Uterus (tissue), 2 donors: ENCODE data around the gene GJD2.

Source experiments
- POLR2A ChIP-seq, 2 donors: fragments of 450-650 bp; IDR thresholded peaks; one replicate each; pipeline ENCODE4 v1.6.1; 2016; ENCODE audit warnings: antibody characterized with exemption in 2 of 2, mild to moderate bottlenecking in 1 of 2, moderate library complexity in 1 of 2
- TF ChIP-seq, protein P1 (sequence below), 4 experiments: fragments of 200-600 bp in 2 of 4; fragments of 450-650 bp in 2 of 4; sonication (generic) in 2 of 4; IDR thresholded peaks; one replicate each; pipeline ENCODE4 v1.5.1; 2016 to 2019; ENCODE audit warnings: antibody characterized with exemption in 4 of 4, mild to moderate bottlenecking in 2 of 4, moderate library complexity in 1 of 4

DNA sequence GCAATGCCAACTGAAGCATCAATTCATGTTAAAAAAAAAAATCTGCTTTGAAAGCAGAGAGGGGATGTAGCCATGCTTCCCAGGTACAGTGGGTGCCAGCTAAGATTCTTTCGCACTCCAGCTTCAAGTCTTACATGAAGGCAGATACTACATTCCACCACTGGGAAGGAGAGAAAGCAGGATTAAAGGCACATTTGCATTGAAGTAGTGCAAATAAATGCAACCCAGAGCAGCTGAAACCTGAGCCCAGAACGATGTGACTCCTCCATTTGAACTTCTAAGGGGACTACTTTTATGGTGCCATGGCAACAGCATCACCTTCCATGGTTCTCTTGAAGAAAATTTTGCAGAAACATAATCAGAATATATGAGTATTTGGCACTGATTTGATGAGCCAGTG lies 19.1 kb upstream of the GJD2 start:
- TF ChIP-seq POLR2A (IDR thresholded peaks at IDR 0.05): no peak
- TF ChIP-seq, protein P1, sequence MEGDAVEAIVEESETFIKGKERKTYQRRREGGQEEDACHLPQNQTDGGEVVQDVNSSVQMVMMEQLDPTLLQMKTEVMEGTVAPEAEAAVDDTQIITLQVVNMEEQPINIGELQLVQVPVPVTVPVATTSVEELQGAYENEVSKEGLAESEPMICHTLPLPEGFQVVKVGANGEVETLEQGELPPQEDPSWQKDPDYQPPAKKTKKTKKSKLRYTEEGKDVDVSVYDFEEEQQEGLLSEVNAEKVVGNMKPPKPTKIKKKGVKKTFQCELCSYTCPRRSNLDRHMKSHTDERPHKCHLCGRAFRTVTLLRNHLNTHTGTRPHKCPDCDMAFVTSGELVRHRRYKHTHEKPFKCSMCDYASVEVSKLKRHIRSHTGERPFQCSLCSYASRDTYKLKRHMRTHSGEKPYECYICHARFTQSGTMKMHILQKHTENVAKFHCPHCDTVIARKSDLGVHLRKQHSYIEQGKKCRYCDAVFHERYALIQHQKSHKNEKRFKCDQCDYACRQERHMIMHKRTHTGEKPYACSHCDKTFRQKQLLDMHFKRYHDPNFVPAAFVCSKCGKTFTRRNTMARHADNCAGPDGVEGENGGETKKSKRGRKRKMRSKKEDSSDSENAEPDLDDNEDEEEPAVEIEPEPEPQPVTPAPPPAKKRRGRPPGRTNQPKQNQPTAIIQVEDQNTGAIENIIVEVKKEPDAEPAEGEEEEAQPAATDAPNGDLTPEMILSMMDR (IDR thresholded peaks at IDR 0.05): no peak
